ENCODE results near the gene ATXN7L2. TPM values are rescaled to one million over a fixed set of nuclear protein-coding genes. Genes with fewer than 3 reads are reported as not detected.

The ATXN7L2 gene
- polyA plus RNA-seq, 3 donors from 2014 or later, result 0.94 to 8.9 (median 4.1) TPM

- Mint-ChIP-seq H3K27ac (no peak overlapping the region), H3K27me3 (ENCODE audit: low read depth in 3 of 3) (peaks cover 2 to 7% (median 6%) of the 10 kb centered on the region in 3 donors), H3K4me3 (no peak overlapping the region), H3K9me3 (no peaks in the 10 kb centered on the region), H3K36me3 (no peaks in the 10 kb centered on the region), H3K4me1 (peaks cover 10% of the 10 kb centered on the region in 2 donors)
- DNase-seq, result no peak
Observed at GRCh38 chr1:109527846-109528695, 44.4 kb downstream of the ATXN7L2 start.

GRCh38 chr1:109528712-109529111, 45.0 kb downstream of the ATXN7L2 start:
- no peak overlapping the region for H3K4me3 Mint-ChIP-seq
- no peak for DNase-seq
- no peaks in the 10 kb centered on the region for H3K9me3 Mint-ChIP-seq
- no peak overlapping the region for H3K27ac Mint-ChIP-seq
- H3K27me3 Mint-ChIP-seq (ENCODE audit: low read depth in 3 of 3), result peaks cover 2 to 9% (median 6%) of the 10 kb centered on the region in 3 donors
- H3K36me3 Mint-ChIP-seq, result no peaks in the 10 kb centered on the region
- peaks cover 10 to 11% of the 10 kb centered on the region in 2 donors for H3K4me1 Mint-ChIP-seq

DNA sequence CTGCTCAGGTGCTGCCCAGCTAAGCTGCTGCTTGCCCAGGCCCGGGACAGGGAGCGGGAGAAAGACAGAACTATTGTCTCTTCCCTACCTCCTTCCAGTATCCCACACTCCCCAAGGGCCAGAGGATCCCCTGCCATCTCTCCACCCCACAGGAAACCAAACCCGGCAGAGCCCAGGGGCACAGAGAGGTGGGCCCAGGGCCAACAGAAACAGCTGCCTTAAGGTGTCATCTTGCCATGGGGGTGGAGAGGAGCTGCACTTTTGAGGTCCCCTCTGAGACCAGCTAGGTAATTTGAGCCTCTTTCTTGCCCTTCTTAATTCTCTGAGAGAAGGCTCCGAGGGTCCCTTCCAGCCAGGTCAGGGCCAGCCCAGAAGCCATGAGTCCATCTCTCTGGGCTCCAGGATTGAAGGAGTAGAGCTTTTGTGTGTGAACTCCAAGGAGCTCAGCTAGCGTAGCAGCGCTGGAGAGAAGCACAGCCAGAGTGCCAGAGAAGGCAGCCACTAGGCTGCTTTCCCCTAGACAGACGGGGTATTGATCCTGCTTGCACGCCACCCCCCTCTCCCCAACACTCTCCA, 46.3 kb downstream of the ATXN7L2 start:
- DNase-seq, result no peak
- Mint-ChIP-seq H3K4me1 (peaks cover 10 to 11% of the 10 kb centered on the region in 2 donors), H3K27ac (no peak overlapping the region), H3K36me3 (no peaks in the 10 kb centered on the region), H3K4me3 (no peak overlapping the region), H3K9me3 (no peaks in the 10 kb centered on the region), H3K27me3 (ENCODE audit: low read depth in 3 of 3) (peaks cover 0 to 9% (median 8%) of the 10 kb centered on the region in 3 donors)

- no peak overlapping the region for H3K27ac Mint-ChIP-seq
- no peaks in the 10 kb centered on the region for H3K9me3 Mint-ChIP-seq
- peaks cover 0 to 9% (median 8%) of the 10 kb centered on the region in 3 donors for H3K27me3 Mint-ChIP-seq (ENCODE audit: low read depth in 3 of 3)
- peak overlapping the region in 1 of 5 donors; percentile 53 for H3K4me3 Mint-ChIP-seq
- no peaks in the 10 kb centered on the region for H3K36me3 Mint-ChIP-seq
- peaks cover 10 to 11% of the 10 kb centered on the region in 2 donors for H3K4me1 Mint-ChIP-seq
- DNase-seq, result no peak
Observed at GRCh38 chr1:109530457-109531087, 46.9 kb downstream of the ATXN7L2 start.

- H3K4me1 Mint-ChIP-seq, result peaks cover 10 to 11% of the 10 kb centered on the region in 2 donors
- DNase-seq, result no peak
- no peak overlapping the region for H3K4me3 Mint-ChIP-seq
- peak overlapping the region in 1 of 6 donors; percentile 8 for H3K27ac Mint-ChIP-seq
- no peaks in the 10 kb centered on the region for H3K9me3 Mint-ChIP-seq
- no peaks in the 10 kb centered on the region for H3K36me3 Mint-ChIP-seq
- H3K27me3 Mint-ChIP-seq (ENCODE audit: low read depth in 3 of 3), result peaks cover 0 to 9% (median 8%) of the 10 kb centered on the region in 3 donors
Observed at GRCh38 chr1:109531380-109531779, 47.7 kb downstream of the ATXN7L2 start.

- Mint-ChIP-seq H3K4me1 (peaks cover 10 to 11% of the 10 kb centered on the region in 2 donors), H3K27ac (peak overlapping the region in 3 of 6 donors; percentile 8 to 96 (median 87))
Observed at GRCh38 chr1:109531826-109532364, 48.2 kb downstream of the ATXN7L2 start.

GRCh38 chr1:109532365-109533136, 48.8 kb downstream of the ATXN7L2 start:
- peak; percentile 84 to 87 (median 86) for DNase-seq
- H3K4me1 Mint-ChIP-seq, result peaks cover 10 to 11% of the 10 kb centered on the region in 2 donors
- peak overlapping the region; percentile 84 to 91 (median 87) for H3K4me3 Mint-ChIP-seq
- peaks cover 0 to 9% (median 4%) of the 10 kb centered on the region in 3 donors for H3K27me3 Mint-ChIP-seq (ENCODE audit: low read depth in 3 of 3)
- H3K36me3 Mint-ChIP-seq, result no peaks in the 10 kb centered on the region
- H3K27ac Mint-ChIP-seq, result peak overlapping the region; percentile 74 to 96 (median 89)
- H3K9me3 Mint-ChIP-seq, result no peaks in the 10 kb centered on the region

More at GRCh38 chr1:109531826-109532364, 48.2 kb downstream of the ATXN7L2 start:
- Mint-ChIP-seq H3K36me3 (no peaks in the 10 kb centered on the region), H3K9me3 (no peaks in the 10 kb centered on the region), H3K4me3 (peak overlapping the region in 4 of 5 donors; percentile 84 to 91 (median 87)), H3K27me3 (ENCODE audit: low read depth in 3 of 3) (peaks cover 0 to 9% (median 8%) of the 10 kb centered on the region in 3 donors)
- no peak for DNase-seq

DNA sequence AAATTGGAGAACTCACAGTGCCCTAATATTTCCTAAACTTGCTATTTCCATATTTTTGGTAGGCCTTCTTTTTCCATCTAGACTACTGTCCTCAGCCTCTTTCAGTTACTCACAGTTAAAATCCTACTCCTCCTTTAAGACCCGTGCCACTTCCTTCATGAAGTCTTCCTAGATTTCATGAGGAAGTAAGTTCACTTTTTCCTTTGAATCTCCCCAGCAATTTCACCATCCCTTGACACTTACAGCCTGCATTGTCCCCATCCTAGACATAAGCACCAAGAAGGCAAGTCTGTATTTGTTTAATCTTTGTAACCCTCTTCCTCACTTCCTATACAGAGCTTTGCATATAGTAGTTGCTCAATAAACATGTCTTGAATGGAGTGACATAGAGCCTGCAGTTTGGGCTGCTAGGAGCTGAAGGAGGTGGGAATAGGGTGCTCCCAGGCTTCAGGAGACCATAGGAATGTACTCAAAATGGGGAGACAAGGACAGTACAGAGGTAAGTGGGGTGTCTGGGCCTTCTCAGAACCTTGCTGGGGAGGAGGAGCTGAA, 50.7 kb downstream of the ATXN7L2 start:
- H3K4me1 Mint-ChIP-seq, result peaks cover 10 to 11% of the 10 kb centered on the region in 2 donors
- H3K36me3 Mint-ChIP-seq, result no peaks in the 10 kb centered on the region
- H3K4me3 Mint-ChIP-seq, result peak overlapping the region in 1 of 5 donors; percentile 7
- DNase-seq, result no peak
- H3K9me3 Mint-ChIP-seq, result no peaks in the 10 kb centered on the region
- H3K27me3 Mint-ChIP-seq (ENCODE audit: low read depth in 3 of 3), result peaks cover 0 to 6% (median 4%) of the 10 kb centered on the region in 3 donors
- peak overlapping the region in 1 of 6 donors; percentile 7 for H3K27ac Mint-ChIP-seq

GRCh38 chr1:109535481-109535880, 51.8 kb downstream of the ATXN7L2 start:
- no peak for DNase-seq
- no peak overlapping the region for H3K27ac Mint-ChIP-seq
- H3K4me1 Mint-ChIP-seq, result peaks cover 10 to 11% of the 10 kb centered on the region in 2 donors
- no peaks in the 10 kb centered on the region for H3K9me3 Mint-ChIP-seq
- peaks cover 0 to 6% (median 4%) of the 10 kb centered on the region in 3 donors for H3K27me3 Mint-ChIP-seq (ENCODE audit: low read depth in 3 of 3)
- H3K36me3 Mint-ChIP-seq, result no peaks in the 10 kb centered on the region
- H3K4me3 Mint-ChIP-seq, result no peak overlapping the region

GRCh38 chr1:109535971-109536491, 52.3 kb downstream of the ATXN7L2 start:
- Mint-ChIP-seq H3K27me3 (ENCODE audit: low read depth in 3 of 3) (peaks cover 0 to 6% (median 4%) of the 10 kb centered on the region in 3 donors), H3K9me3 (no peaks in the 10 kb centered on the region), H3K27ac (no peak overlapping the region), H3K4me3 (no peak overlapping the region), H3K36me3 (no peaks in the 10 kb centered on the region), H3K4me1 (peaks cover 10 to 11% of the 10 kb centered on the region in 2 donors)
- DNase-seq, result no peak

DNA sequence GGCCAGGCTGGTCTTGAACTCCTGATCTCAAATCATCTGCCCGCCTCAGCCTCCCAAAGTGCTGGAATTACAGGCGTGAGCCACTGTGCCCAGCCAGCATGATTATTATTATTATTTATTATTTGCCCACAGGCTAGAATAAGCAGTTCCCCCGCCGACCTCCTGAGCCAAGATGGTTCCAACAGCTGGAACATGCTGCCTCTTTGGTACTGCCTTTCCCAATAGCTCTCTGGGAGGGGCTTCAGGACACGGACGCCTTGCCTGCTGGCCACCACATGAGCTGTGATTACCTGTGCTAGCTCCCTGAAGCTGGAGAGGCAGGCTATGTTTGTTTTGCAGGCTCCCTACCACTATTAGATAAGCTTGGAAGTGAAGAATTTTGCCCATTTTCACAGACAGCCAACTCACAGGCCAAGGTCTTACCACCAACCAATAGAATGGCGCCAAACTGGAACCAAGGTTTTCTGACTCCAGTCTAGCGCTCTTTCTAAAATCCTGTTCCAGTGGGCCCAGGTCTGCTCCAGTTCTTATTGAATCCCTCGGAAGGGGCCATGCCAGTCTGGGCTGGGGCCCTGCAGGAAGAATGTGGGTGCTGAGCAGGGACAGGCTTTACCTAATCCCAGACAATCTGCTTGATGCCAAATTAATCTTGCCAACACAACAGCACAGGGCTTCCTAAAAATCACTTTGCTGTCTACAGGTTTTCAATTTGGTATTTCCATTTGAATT, 53.9 kb downstream of the ATXN7L2 start:
- H3K36me3 Mint-ChIP-seq, result no peaks in the 10 kb centered on the region
- no peaks in the 10 kb centered on the region for H3K9me3 Mint-ChIP-seq
- peaks cover 3 to 5% of the 10 kb centered on the region in 2 donors for H3K4me1 Mint-ChIP-seq
- peaks cover 0 to 6% (median 4%) of the 10 kb centered on the region in 3 donors for H3K27me3 Mint-ChIP-seq (ENCODE audit: low read depth in 3 of 3)
- no peak for DNase-seq
- H3K4me3 Mint-ChIP-seq, result no peak overlapping the region
- H3K27ac Mint-ChIP-seq, result no peak overlapping the region
